Epithelial cell of proximal tubule (primary cell): ENCODE results near the gene CTBP1. TPM values are rescaled to one million over a fixed set of nuclear protein-coding genes. Genes with fewer than 3 reads are reported as not detected.
"Not testable (repeated sequence)": the region's sequence is repeated elsewhere in the genome, so short reads cannot be mapped to it uniquely, and the experiment has no call there.

Experiments
- DNase-seq: peaks from one replicate; pipeline ENCODE4 v3.0.0-alpha.2; 2011; ENCODE audit warnings: low read depth
- H3K4me3 ChIP-seq: 2 replicates; pipeline ENCODE4 v1.5.1; 2011; ENCODE audit warnings: low read depth, mild to moderate bottlenecking, low read length
- CTCF ChIP-seq: conservative IDR thresholded peaks from 2 replicates; pipeline ENCODE4 v1.5.1; 2012; ENCODE audit warnings: low read depth, mild to moderate bottlenecking, low read length
- total RNA-seq: library from RNA; depleted of rRNA; stranded (reverse); fragments of >200 nt; gene quantifications from 2 replicates; pipeline ENCODE4 v1.2.3, GENCODE V29; 2015

The CTBP1 gene
- total RNA-seq, 1 donor from 2014 or later: 334 TPM

- no peak overlapping the region for H3K4me3 ChIP-seq
- no peak for DNase-seq
- TF ChIP-seq CTCF: no peak
These were observed 7.4 kb downstream of the CTBP1 start for GRCh38 chr4:1241466-1241935.

GRCh38 chr4:1240721-1241465 is 8.0 kb downstream of the CTBP1 start:
- no peak overlapping the region for H3K4me3 ChIP-seq
- no peak for TF ChIP-seq CTCF
- DNase-seq: no peak

GRCh38 chr4:1239950-1240307 is 9.0 kb downstream of the CTBP1 start:
- no peak overlapping the region for H3K4me3 ChIP-seq
- no peak for TF ChIP-seq CTCF
- DNase-seq: no peak

- DNase-seq: no peak
- no peak overlapping the region for H3K4me3 ChIP-seq
- TF ChIP-seq CTCF: no peak
These were observed 9.6 kb downstream of the CTBP1 start for GRCh38 chr4:1239141-1239949.

- no peak for TF ChIP-seq CTCF
- no peak overlapping the region for H3K4me3 ChIP-seq
These were observed 10.3 kb downstream of the CTBP1 start for GRCh38 chr4:1238676-1239000.

GRCh38 chr4:1237981-1238675 is 10.8 kb downstream of the CTBP1 start:
- DNase-seq: no peak
- no peak overlapping the region for H3K4me3 ChIP-seq
- no peak for TF ChIP-seq CTCF

More at GRCh38 chr4:1238676-1239000, 10.3 kb downstream of the CTBP1 start:
- no peak for DNase-seq

- DNase-seq, H3K4me3 ChIP-seq: not testable (repeated sequence)
These were observed 11.7 kb downstream of the CTBP1 start for GRCh38 chr4:1237261-1237660.

- DNase-seq, H3K4me3 ChIP-seq: not testable (repeated sequence)
These were observed 12.1 kb downstream of the CTBP1 start for GRCh38 chr4:1236836-1237235.
